GM18858 (cell line): ENCODE measurements around the gene CAND1.

Source experiments
- ATAC-seq: cut with Tn5 transposase; IDR thresholded peaks from one replicate; pipeline ENCODE4 v1.9.1; 2021; ENCODE audit not compliant: unreplicated experiment

The CAND1 gene

DNA sequence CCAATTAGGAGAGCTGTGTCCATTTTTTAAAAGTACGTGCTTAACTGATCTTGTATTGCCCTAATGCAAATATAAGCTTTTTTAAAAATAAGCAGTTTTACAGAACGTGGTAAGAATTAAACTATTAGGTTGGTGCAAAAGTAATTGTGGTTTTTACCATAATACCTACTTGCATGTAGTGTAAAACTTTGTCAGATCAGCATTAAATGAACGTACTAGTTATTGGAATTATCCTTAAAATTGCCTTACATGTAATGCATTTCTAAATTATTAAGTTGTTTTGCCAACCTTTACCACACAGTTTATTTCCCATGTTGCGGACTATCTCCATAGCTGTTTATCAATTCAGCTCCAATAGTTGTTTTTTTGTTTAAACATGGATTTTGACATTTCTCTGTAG is 10.9 kb downstream of the CAND1 start:
- ATAC-seq: no peak

GRCh38 chr12:67280572-67280971 is 11.4 kb downstream of the CAND1 start:
- no peak for ATAC-seq

DNA sequence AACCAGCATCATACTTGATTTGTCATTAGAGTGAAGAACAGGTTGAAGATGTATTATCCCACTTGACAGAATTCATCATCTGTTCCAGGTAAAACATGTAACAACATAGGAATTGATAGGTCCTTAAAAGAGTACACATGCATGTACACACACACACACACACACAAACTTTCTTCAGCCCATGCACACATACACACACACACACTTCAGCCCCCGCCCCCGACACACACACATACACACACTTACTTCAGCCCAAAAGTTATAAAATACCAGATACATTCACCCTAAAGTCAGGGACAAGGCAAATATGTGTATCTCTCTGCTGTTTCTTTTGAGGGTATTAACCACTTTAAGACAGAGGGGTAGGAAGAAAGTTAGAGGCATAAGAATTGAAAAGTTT is 15.4 kb downstream of the CAND1 start:
- ATAC-seq: no peak

- no peak for ATAC-seq
These were observed 17.1 kb downstream of the CAND1 start for GRCh38 chr12:67286257-67286656.

DNA sequence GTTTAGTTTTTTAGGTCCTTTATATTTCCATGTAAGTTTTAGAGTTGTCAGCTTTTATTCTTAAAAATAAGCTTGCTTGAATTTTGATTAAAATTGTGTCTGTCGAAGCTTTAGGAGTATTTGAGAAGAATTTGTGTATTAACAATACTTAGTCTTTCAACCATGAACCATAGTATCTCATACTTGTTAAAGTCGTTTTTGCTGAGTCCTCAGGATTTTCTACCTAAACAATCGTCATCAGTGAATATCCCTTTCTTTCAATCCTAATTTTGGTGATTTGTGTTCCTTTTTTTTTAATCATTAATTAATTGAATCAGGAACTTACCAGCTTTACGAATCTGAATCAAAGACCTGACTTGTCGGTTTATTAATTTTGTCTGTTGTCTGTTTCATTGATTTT is 18.2 kb downstream of the CAND1 start:
- ATAC-seq: no peak

DNA sequence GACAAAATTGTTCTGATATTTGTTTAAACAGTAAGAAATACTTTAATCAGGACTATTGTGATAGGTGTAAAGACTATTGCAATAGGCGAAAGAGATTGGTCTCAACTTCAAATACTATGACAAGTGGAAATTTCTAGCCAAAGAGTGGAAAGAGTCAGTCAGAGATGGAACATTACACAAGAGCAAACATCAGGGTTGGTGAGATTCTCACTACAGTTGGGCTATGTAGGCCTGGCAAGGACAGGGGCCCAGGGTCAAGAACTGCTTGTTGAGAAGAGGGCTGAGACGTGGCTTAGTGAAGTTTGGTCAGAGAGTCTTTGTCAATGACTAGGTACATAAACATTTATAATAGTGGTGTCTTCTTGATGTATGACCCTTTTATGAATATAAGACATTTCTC is 19.4 kb downstream of the CAND1 start:
- ATAC-seq: no peak

- ATAC-seq: no peak
These were observed 21.2 kb downstream of the CAND1 start for GRCh38 chr12:67290378-67290777.

GRCh38 chr12:67299526-67299925 is 30.4 kb downstream of the CAND1 start:
- ATAC-seq: no peak

- ATAC-seq: no peak
These were observed 30.8 kb downstream of the CAND1 start for GRCh38 chr12:67299926-67300325.

GRCh38 chr12:67302162-67302561 is 33.0 kb downstream of the CAND1 start:
- ATAC-seq: no peak

DNA sequence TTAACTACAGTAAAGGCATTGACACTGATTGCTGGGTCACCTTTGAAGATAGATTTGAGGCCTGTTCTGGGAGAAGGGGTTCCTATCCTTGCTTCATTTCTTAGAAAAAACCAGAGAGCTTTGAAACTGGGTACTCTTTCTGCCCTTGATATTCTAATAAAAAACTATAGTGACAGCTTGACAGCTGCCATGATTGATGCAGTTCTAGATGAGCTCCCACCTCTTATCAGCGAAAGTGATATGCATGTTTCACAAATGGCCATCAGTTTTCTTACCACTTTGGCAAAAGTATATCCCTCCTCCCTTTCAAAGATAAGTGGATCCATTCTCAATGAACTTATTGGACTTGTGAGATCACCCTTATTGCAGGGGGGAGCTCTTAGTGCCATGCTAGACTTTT is 36.4 kb downstream of the CAND1 start:
- ATAC-seq: no peak

GRCh38 chr12:67306712-67307111 is 37.6 kb downstream of the CAND1 start:
- ATAC-seq: no peak

DNA sequence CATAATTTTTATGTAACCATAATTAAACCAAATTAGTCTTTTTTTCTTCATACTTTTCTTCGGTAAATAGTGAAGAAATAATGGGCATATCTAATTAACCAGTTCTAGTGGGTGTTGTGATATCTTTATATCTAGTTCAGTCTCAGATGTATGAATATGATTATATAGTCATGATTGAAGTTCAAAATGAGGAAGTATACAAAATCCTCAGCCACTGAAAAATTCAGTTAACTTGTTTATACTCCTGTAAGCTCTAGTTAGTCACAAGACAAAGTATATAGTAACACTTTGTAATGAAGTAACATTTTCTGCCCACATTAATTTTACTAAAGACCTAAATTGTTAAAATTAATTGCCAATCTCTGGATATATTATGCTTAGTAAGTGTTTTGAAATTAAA is 46.5 kb downstream of the CAND1 start:
- no peak for ATAC-seq

DNA sequence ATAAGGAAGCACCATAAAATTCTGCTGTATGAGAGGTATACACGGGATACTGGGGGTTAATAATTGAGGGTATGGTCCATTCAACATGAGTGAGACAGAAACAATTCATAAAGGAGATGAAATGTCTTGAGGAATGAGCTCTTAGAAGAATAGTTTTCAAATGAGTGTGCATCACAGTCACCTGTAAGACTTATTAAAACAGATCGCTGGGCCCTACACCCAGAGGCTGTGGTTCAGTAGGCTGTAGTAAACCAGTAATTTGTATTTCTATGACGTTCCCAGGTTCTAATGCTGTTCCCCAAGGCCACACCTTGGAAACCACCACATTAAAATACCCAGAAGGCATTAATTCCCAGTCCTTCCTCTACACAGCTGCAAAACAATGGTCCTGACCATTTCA is 49.6 kb downstream of the CAND1 start:
- ATAC-seq: no peak

DNA sequence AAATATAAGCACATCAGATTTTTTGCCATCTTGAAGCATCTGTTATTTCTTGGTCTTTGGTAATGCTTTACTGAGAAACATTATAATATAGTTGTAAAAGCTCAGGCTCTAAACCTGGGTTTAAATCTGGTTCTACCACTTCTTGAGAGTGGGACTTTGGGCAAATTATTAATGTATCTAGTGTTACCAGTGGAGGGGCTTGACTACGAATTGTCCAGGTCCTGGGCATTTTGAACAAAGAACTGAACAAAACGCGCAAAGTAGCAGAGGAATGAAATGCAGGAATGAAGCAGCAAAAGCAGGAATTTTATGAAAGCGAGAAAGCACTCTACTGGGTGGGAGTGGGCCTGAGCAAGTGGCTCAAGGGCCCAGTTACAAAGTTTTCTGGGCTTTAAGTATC is 50.8 kb downstream of the CAND1 start:
- no peak for ATAC-seq

DNA sequence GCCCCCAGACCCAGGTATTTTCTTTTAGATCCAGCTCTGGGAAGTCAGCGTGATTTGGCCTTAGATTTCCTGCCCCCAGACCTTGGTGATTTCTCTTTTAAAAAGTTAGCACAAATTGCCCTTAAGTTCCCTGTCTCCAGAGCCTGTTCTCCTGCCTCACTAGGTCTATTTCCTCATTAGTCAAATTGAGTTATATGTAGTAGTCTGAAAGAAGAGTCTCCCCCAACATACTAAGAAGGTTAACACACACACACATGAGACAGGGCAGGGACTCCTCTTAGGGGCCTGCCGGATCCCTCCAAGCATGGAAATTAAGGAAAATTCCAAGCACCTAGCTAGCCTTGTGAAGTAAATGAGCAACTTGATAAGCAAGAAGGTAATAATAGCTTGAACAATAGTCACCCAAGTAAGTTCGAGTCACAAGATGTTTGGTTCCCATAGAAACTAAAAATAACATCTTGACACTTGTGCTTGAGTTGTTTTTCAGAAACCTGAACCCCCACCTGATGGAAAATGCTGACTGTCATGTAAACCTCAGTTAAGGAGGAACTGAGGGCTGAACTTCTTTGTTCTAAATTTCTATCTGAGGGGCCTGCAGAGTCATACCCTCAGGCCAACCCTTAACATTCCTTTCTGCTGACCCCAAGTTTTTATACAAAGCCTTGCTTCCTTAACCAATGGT is 51.6 kb downstream of the CAND1 start:
- ATAC-seq: no peak

DNA sequence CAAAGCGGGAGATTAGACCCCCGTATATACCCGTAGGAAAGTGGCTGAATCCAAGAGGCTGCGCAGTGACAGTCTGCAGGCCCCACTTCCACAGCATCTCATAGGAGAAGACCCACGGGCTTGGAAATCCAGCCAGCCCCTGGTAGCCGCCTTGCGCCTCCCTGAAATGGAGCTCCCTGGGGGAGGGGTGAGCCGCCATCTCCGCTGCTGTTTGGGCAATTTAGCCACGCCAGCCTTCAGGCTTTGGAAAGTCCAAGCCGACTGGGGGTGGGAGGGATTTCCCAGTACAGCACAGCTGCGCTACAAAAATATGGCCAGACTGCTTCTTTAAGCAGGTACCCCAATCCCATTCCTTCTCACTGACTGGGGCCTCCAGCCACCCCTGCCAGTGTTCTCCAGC is 53.4 kb downstream of the CAND1 start:
- ATAC-seq: no peak

DNA sequence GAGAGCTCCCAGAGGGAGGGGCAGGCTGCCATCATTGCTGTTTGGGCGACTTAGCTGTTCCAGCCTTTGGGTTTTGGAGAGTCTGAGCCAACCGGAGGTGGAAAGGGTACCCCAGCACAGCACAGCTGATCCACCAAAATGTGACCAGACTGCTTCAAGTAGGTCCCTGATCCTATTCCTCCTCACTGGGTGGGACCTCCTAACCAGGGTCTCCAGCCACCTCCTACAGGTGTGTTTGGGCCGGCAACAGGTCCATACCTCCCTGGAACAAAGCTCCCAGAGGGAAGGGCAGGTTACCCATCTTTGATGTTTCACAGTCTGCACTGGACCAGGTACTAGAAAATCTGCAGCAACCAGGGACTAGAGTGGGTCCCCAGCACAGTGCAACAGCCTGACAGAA is 53.8 kb downstream of the CAND1 start:
- ATAC-seq: no peak

GRCh38 chr12:67326637-67327036 is 57.5 kb downstream of the CAND1 start:
- no peak for ATAC-seq

DNA sequence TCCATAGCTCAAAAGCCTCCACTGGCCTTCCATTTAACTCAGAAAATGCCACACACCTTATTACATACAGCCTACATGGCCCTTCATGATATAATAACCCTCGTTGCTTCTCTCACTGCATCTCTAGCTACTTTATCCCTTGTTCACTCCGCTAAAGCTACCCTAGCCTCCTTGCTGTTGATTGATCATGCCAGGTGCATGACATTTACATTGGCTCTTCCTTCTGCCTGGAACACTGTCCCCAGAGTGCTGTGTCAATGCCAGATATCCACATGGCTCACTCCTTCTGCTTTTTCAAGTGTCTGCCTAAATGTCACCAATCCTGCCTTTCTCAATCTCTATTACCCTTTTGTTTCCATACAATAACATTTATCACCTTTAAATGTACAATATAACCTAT is 58.3 kb downstream of the CAND1 start:
- no peak for ATAC-seq

DNA sequence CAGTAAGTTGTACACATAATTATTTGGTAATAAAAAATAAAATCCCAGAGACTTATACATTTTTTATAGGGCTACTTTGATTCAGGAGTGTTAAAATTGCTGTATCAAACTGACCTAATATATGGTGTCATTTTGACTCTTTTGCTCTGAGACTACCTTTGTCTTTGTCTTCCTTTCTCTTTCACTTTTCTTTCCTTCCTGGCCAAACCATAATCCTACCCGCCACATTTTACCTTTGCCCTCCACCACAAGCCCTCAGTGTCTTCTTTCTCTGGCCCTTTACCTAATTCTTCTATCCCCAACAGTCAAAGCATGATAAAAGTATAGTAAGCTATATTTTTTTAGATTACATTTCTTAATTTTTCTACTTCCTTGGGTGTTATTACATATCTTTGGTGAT is 62.0 kb downstream of the CAND1 start:
- ATAC-seq: no peak

- no peak for ATAC-seq
These were observed 62.7 kb downstream of the CAND1 start for GRCh38 chr12:67331828-67332227.

GRCh38 chr12:67333649-67334048 is 64.5 kb downstream of the CAND1 start:
- no peak for ATAC-seq

DNA sequence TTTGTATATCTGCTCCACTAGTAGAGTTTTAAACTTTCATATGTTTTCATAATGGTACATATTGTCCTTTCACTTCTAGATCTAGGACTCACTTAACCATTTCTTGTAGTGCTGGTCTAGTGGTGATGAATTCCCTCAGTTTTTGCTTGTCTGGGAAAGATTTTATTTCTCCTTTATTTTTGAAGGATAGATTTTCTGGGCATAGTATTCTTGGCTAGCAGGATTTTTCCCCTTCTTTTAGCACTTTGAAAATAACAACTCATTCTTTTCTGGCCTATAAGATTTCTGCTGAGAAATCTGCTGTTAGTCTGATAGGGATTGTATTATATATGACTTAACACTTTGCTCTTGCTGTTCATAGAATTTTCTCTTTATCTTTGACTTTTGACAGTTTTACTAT is 69.3 kb downstream of the CAND1 start:
- ATAC-seq: no peak
